ENCODE measurements around the gene GPALPP1.

The GPALPP1 gene

GRCh38 chr13:45073809-45074208, 84.5 kb downstream of the GPALPP1 start:
- no peak for DNase-seq (ENCODE audit: low spot score)
- TF ChIP-seq CTCF (IDR thresholded peaks at IDR 0.05; ENCODE audit: extremely low read depth, insufficient read depth, missing control alignments) = no peak
- in situ Hi-C loops (cut with MboI; ENCODE audit: low pct_unique_long_range_greater_than_20kb, low sequenced_read_pairs, unreplicated experiment) = no loop called here

GRCh38 chr13:45074721-45075120, 85.4 kb downstream of the GPALPP1 start:
- no peak for DNase-seq (ENCODE audit: low spot score)
- in situ Hi-C loops (cut with MboI; ENCODE audit: low pct_unique_long_range_greater_than_20kb, low sequenced_read_pairs, unreplicated experiment) = no loop called here
- no peak for TF ChIP-seq CTCF (IDR thresholded peaks at IDR 0.05; ENCODE audit: extremely low read depth, insufficient read depth, missing control alignments)

- no peak for DNase-seq (ENCODE audit: low spot score)
- in situ Hi-C loops (cut with MboI; ENCODE audit: low pct_unique_long_range_greater_than_20kb, low sequenced_read_pairs, unreplicated experiment) = no loop called here
- no peak for TF ChIP-seq CTCF (IDR thresholded peaks at IDR 0.05; ENCODE audit: extremely low read depth, insufficient read depth, missing control alignments)
Observed at GRCh38 chr13:45078003-45078402, 88.7 kb downstream of the GPALPP1 start.
